Adrenal gland (tissue), 12 donors: ENCODE results near the gene AKR1A1. TPM values are rescaled to one million over a fixed set of nuclear protein-coding genes. Genes with fewer than 3 reads are reported as not detected.
"Not testable (repeated sequence)": the region's sequence is repeated elsewhere in the genome, so short reads cannot be mapped to it uniquely, and the experiment has no call there.

Experiments used
- DNase-seq, 7 donors: peaks; one replicate each; pipeline ENCODE4 v3.0.0-alpha.2; 2019 to 2020
- H3K27ac ChIP-seq, 5 donors: fragments of 200-600 bp; sonication (generic) in 4 of 5; 1 replicate in 3 of 5; 2 replicates in 2 of 5; pipeline versions ENCODE4 v1.5.1 to v1.8.0; 2016 to 2020; ENCODE audit warnings: mild to moderate bottlenecking in 1 of 5
- H3K27me3 ChIP-seq: fragments of 200-600 bp; 2 replicates; pipeline ENCODE4 v1.8.0; 2021
- H3K36me3 ChIP-seq, 2 donors: fragments of 200-600 bp; replicated peaks in 1 of 2; 1 replicate in 1 of 2; 2 replicates in 1 of 2; pipeline versions ENCODE4 v1.5.1 to v1.8.0; 2018 to 2022
- H3K4me1 ChIP-seq, 2 donors: fragments of 200-600 bp; replicated peaks in 1 of 2; 1 replicate in 1 of 2; 2 replicates in 1 of 2; pipeline versions ENCODE4 v1.5.1 to v1.8.0; 2018 to 2021
- H3K4me3 ChIP-seq, 4 donors: fragments of 200-600 bp; sonication (generic) in 3 of 4; one replicate each; pipeline ENCODE4 v1.5.1; 2016 to 2018
- H3K9me3 ChIP-seq, 3 donors: fragments of 200-600 bp; sonication (generic) in 1 of 3; replicated peaks in 1 of 3; 1 replicate in 2 of 3; 2 replicates in 1 of 3; pipeline versions ENCODE4 v1.5.1 to v1.8.0; 2016 to 2021
- CTCF ChIP-seq, 6 experiments: fragments of 450-650 bp in 4 of 6; fragments of 200-600 bp in 2 of 6; sonication (generic) in 1 of 6; IDR thresholded peaks; 1 replicate in 5 of 6; 2 replicates in 1 of 6; pipeline versions ENCODE4 v1.5.1 to v1.8.0; 2016 to 2021; ENCODE audit warnings: antibody characterized with exemption in 6 of 6, mild to moderate bottlenecking in 2 of 6, moderate library complexity in 1 of 6
- POLR2A ChIP-seq, 2 donors: fragments of 450-650 bp; IDR thresholded peaks; one replicate each; pipeline ENCODE4 v1.6.1; 2017; ENCODE audit warnings: antibody characterized with exemption in 2 of 2, mild to moderate bottlenecking in 2 of 2, moderate library complexity in 1 of 2
- WGBS, 4 donors: extraction: QIAGEN DNeasy Blood & Tissue Kit in 2 of 4; methylation state at CpG; one replicate each; pipeline versions ENCODE4 v1.1.5 to v1.1.7; 2013 to 2017; 5-methylcytosine and 5-hydroxymethylcytosine counted together
- intact Hi-C, 2 donors: fragments of 100-400 bp; cut with DNase I; formaldehyde crosslinking; loops; one replicate each; pipeline versions ENCODE4 v1.14.1 to v1.15.0; 2022 to 2023
- polyA plus RNA-seq, 3 donors: library from polyadenylated mRNA; stranded (reverse); fragments of 200-250 nt in 2 of 3; fragments of 350-450 nt in 1 of 3; fragmentation: Illumina TruSeq in 1 of 3; extraction: RNeasy Lipid Tissue Mini Kit (QIAGEN cat#74804) in 1 of 3; gene quantifications; one replicate each; pipeline ENCODE4 v1.2.3, GENCODE V29; 2013 to 2014
- total RNA-seq, 9 donors: library from RNA; depleted of rRNA in 4 of 9; stranded (reverse); fragments of >200 nt in 4 of 9; fragments of 120-200 nt in 1 of 9; fragmentation: NEBNext Ultra II Directional in 1 of 9; extraction: Animal tissue kit (Norgen Biotek cat#: 25700) in 1 of 9; gene quantifications; one replicate each; pipeline versions ENCODE4 v1.1.0 to v1.2.4, GENCODE V29; 2013 to 2023
- donor health status: healthy with polysubstance abuse.
- donor health status: Bipolar disorder and iron deficiency.
- donor health status: DM: yes; HTN: yes; CAD: no.
- donor health status: DM: no; HTN: no; CAD: no.
- donor health status: DM: no; HTN: no; CAD: no.
- donor health status: DM: yes; HTN: yes; CAD: no.

The AKR1A1 gene
- total and polyA plus RNA-seq, 12 donors: 85.6 to 199 (median 119) TPM

- Histone ChIP-seq H3K27me3 (no peaks in the 10 kb centered on the region), H3K27ac (peak overlapping the region in 2 of 5 donors; percentile 13 to 90), H3K4me1 (peaks cover 15 to 30% of the 10 kb centered on the region in 2 donors), H3K36me3 (no peaks in the 10 kb centered on the region), H3K9me3 (no peaks in the 10 kb centered on the region), H3K4me3 (peak overlapping the region in 1 of 4 donors; percentile 89)
- intact Hi-C loops: loop anchor here in 1 of 2 donors (10.0 kb wide), 1 partner anchor 99 kb away; the partner anchor contains the start of genes GPBP1L1 and TMEM69
- TF ChIP-seq POLR2A (IDR thresholded peaks at IDR 0.05) (no peak), CTCF (IDR thresholded peaks at IDR 0.05) (no peak)
- no peak for DNase-seq
- 36 to 48% (median 43%) methylated on average over 4 to 7 of the region's 7 CpGs for WGBS, 4 donors
These were observed 35.0 kb downstream of the AKR1A1 start for GRCh38 chr1:45585496-45586075.

- H3K36me3 ChIP-seq: peaks cover 0 to 4% of the 10 kb centered on the region in 2 donors
- no peak for DNase-seq
- TF ChIP-seq CTCF (IDR thresholded peaks at IDR 0.05): no peak
- TF ChIP-seq POLR2A (IDR thresholded peaks at IDR 0.05): no peak
- WGBS, 4 donors: 77 to 82% (median 78%) methylated on average over 4 of the region's 4 CpGs
- H3K4me1 ChIP-seq: peaks cover 15 to 36% of the 10 kb centered on the region in 2 donors
- peak overlapping the region in 1 of 4 donors; percentile 21 for H3K4me3 ChIP-seq
- H3K27me3 ChIP-seq: no peaks in the 10 kb centered on the region
- H3K27ac ChIP-seq: no peak overlapping the region
- intact Hi-C loops: loop anchor here in 1 of 2 donors (10.0 kb wide), 1 partner anchor 98 kb away; the partner anchor contains the start of genes GPBP1L1 and TMEM69
- no peaks in the 10 kb centered on the region for H3K9me3 ChIP-seq
These were observed 36.1 kb downstream of the AKR1A1 start for GRCh38 chr1:45586769-45587168.

GRCh38 chr1:45589861-45590260 lies 39.2 kb downstream of the AKR1A1 start:
- H3K27me3 ChIP-seq: no peaks in the 10 kb centered on the region
- H3K9me3 ChIP-seq: no peaks in the 10 kb centered on the region
- H3K27ac ChIP-seq: peak overlapping the region in 2 of 5 donors; percentile 21 to 56
- peaks cover 0 to 24% of the 10 kb centered on the region in 2 donors for H3K36me3 ChIP-seq
- TF ChIP-seq POLR2A (IDR thresholded peaks at IDR 0.05): no peak
- TF ChIP-seq CTCF (IDR thresholded peaks at IDR 0.05): no peak
- H3K4me1 ChIP-seq: peaks cover 15 to 35% of the 10 kb centered on the region in 2 donors
- intact Hi-C loops: loop anchor here in 1 of 2 donors (10.0 kb wide), 1 partner anchor 95 kb away; the partner anchor contains the start of genes GPBP1L1 and TMEM69
- WGBS, 4 donors: 28 to 33% (median 32%) methylated on average over 1 of the region's 1 CpG
- no peak for DNase-seq
- peak overlapping the region in 2 of 4 donors; percentile 1 to 17 for H3K4me3 ChIP-seq

GRCh38 chr1:45594412-45594811 lies 43.8 kb downstream of the AKR1A1 start:
- intact Hi-C loops: no loop called here
- Histone ChIP-seq H3K27me3 (no peaks in the 10 kb centered on the region), H3K36me3 (peaks cover 0 to 24% of the 10 kb centered on the region in 2 donors), H3K9me3 (no peaks in the 10 kb centered on the region), H3K4me1 (peaks cover 3 to 13% of the 10 kb centered on the region in 2 donors), H3K27ac (no peak overlapping the region), H3K4me3 (no peak overlapping the region)
- DNase-seq: no peak
- TF ChIP-seq POLR2A (IDR thresholded peaks at IDR 0.05) (no peak), CTCF (IDR thresholded peaks at IDR 0.05) (no peak)
- 79 to 87% (median 83%) methylated on average over 4 of the region's 4 CpGs for WGBS, 4 donors

- H3K36me3 ChIP-seq: peaks cover 0 to 20% of the 10 kb centered on the region in 2 donors
- H3K27me3 ChIP-seq, H3K4me1 ChIP-seq, DNase-seq, intact Hi-C loops, H3K4me3 ChIP-seq, H3K9me3 ChIP-seq, H3K27ac ChIP-seq: not testable (repeated sequence)
- WGBS, 4 donors: 96 to 98% (median 97%) methylated on average over 8 of the region's 8 CpGs
These were observed 46.1 kb downstream of the AKR1A1 start for GRCh38 chr1:45596765-45597164.
